ENCODE data around the gene RYR2.

RYR2 gene

GRCh38 chr1:237440346-237440745 is 398.4 kb downstream of the RYR2 start:
- H3K36me3 ChIP-seq (ENCODE audit: control insufficient read depth, insufficient read depth, low read length) = no peaks in the 10 kb centered on the region
- H3K9me3 ChIP-seq (ENCODE audit: control insufficient read depth, insufficient read depth, low read length) = no peaks in the 10 kb centered on the region
- no peak overlapping the region for H3K9ac ChIP-seq (ENCODE audit: low read depth, low read length)
- no peaks in the 10 kb centered on the region for H3K4me1 ChIP-seq (ENCODE audit: control insufficient read depth, insufficient read depth, low read length)
- no peak overlapping the region for H3K4me3 ChIP-seq (ENCODE audit: low read depth, low read length)
- H3K27me3 ChIP-seq (ENCODE audit: control insufficient read depth, insufficient read depth, low read length) = no peaks in the 10 kb centered on the region

GRCh38 chr1:237444120-237444790 is 402.3 kb downstream of the RYR2 start:
- Histone ChIP-seq H3K9ac (ENCODE audit: low read depth, low read length) (no peak overlapping the region), H3K36me3 (ENCODE audit: control insufficient read depth, insufficient read depth, low read length) (no peaks in the 10 kb centered on the region), H3K9me3 (ENCODE audit: control insufficient read depth, insufficient read depth, low read length) (no peaks in the 10 kb centered on the region), H3K4me3 (ENCODE audit: low read depth, low read length) (no peak overlapping the region), H3K4me1 (ENCODE audit: control insufficient read depth, insufficient read depth, low read length) (no peaks in the 10 kb centered on the region), H3K27me3 (ENCODE audit: control insufficient read depth, insufficient read depth, low read length) (no peaks in the 10 kb centered on the region)

GRCh38 chr1:237448042-237448441 is 406.1 kb downstream of the RYR2 start:
- no peaks in the 10 kb centered on the region for H3K36me3 ChIP-seq (ENCODE audit: control insufficient read depth, insufficient read depth, low read length)
- no peaks in the 10 kb centered on the region for H3K27me3 ChIP-seq (ENCODE audit: control insufficient read depth, insufficient read depth, low read length)
- H3K9me3 ChIP-seq (ENCODE audit: control insufficient read depth, insufficient read depth, low read length) = no peaks in the 10 kb centered on the region
- H3K4me1 ChIP-seq (ENCODE audit: control insufficient read depth, insufficient read depth, low read length) = no peaks in the 10 kb centered on the region
- H3K9ac ChIP-seq (ENCODE audit: low read depth, low read length) = no peak overlapping the region
- H3K4me3 ChIP-seq (ENCODE audit: low read depth, low read length) = no peak overlapping the region

DNA sequence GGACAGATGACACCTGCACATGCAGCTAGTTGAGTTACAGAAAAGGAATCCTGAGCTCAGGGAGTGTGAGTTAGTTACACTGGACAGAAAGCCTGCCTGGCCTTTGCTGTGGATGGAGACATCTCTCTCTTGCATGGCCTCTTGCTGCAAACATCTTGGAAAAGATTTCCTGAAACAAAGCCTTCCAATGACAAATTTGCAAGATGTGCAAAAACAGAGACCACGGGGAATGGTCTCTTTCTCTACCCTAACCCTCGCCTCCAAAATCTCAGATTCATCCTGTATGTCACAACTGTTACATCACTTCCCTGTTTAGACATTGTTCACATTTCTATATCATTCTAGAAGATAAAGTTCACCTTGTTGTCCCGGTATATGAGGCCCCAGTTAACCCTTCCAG is 415.6 kb downstream of the RYR2 start:
- no peak overlapping the region for H3K9ac ChIP-seq (ENCODE audit: low read depth, low read length)
- no peaks in the 10 kb centered on the region for H3K9me3 ChIP-seq (ENCODE audit: control insufficient read depth, insufficient read depth, low read length)
- H3K4me1 ChIP-seq (ENCODE audit: control insufficient read depth, insufficient read depth, low read length) = no peaks in the 10 kb centered on the region
- no peaks in the 10 kb centered on the region for H3K36me3 ChIP-seq (ENCODE audit: control insufficient read depth, insufficient read depth, low read length)
- H3K27me3 ChIP-seq (ENCODE audit: control insufficient read depth, insufficient read depth, low read length) = no peaks in the 10 kb centered on the region
- H3K4me3 ChIP-seq (ENCODE audit: low read depth, low read length) = no peak overlapping the region

DNA sequence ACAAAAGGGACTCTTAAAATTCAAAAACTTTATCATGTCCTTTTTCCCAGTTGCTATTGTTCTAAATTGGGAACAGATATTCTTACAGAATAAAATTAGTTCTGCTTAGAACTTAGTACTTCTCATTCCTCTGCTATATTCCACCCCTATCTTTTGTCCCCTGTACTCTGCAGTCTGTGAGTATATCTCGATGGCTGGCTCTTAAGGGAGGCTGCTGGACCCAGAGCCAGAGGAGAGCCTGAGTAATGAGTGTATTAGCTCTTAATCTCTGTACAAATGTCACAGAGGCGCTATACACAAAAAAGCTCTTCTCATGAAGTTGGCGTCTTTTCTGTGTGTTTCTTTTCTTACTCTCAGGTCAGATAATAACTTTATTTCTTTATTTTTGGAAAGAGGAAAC is 425.3 kb downstream of the RYR2 start:
- H3K9me3 ChIP-seq (ENCODE audit: control insufficient read depth, insufficient read depth, low read length) = no peaks in the 10 kb centered on the region
- no peaks in the 10 kb centered on the region for H3K27me3 ChIP-seq (ENCODE audit: control insufficient read depth, insufficient read depth, low read length)
- no peaks in the 10 kb centered on the region for H3K36me3 ChIP-seq (ENCODE audit: control insufficient read depth, insufficient read depth, low read length)
- H3K4me3 ChIP-seq (ENCODE audit: low read depth, low read length) = no peak overlapping the region
- H3K9ac ChIP-seq (ENCODE audit: low read depth, low read length) = no peak overlapping the region
- no peaks in the 10 kb centered on the region for H3K4me1 ChIP-seq (ENCODE audit: control insufficient read depth, insufficient read depth, low read length)

GRCh38 chr1:237470712-237471338 is 428.8 kb downstream of the RYR2 start:
- Histone ChIP-seq H3K4me3 (ENCODE audit: low read depth, low read length) (no peak overlapping the region), H3K9me3 (ENCODE audit: control insufficient read depth, insufficient read depth, low read length) (no peaks in the 10 kb centered on the region), H3K9ac (ENCODE audit: low read depth, low read length) (no peak overlapping the region)

DNA sequence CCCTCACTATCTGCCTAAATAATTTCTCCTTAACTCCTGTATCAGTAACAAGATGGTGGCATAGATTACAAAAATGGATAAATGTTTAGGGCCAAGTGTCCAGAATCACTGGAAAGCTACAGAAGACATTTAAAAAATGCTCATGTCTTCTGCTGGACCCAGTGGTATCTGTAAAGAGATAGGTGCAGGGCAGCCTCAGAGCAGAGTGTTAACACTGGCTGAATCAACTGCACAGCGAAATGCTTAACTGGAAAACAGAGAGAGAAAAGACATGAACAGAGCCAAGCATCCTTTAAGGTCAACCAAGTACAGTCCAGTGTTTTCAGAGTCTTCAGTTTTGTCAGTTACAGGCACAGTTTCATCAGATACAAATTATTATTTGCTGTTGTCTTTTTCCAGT is 429.4 kb downstream of the RYR2 start:
- H3K9ac ChIP-seq (ENCODE audit: low read depth, low read length) = no peak overlapping the region
- no peaks in the 10 kb centered on the region for H3K9me3 ChIP-seq (ENCODE audit: control insufficient read depth, insufficient read depth, low read length)
- no peaks in the 10 kb centered on the region for H3K4me1 ChIP-seq (ENCODE audit: control insufficient read depth, insufficient read depth, low read length)
- H3K27me3 ChIP-seq (ENCODE audit: control insufficient read depth, insufficient read depth, low read length) = no peaks in the 10 kb centered on the region
- H3K36me3 ChIP-seq (ENCODE audit: control insufficient read depth, insufficient read depth, low read length) = no peaks in the 10 kb centered on the region
- no peak overlapping the region for H3K4me3 ChIP-seq (ENCODE audit: low read depth, low read length)

More at GRCh38 chr1:237470712-237471338, 428.8 kb downstream of the RYR2 start:
- no peaks in the 10 kb centered on the region for H3K36me3 ChIP-seq (ENCODE audit: control insufficient read depth, insufficient read depth, low read length)
- no peaks in the 10 kb centered on the region for H3K4me1 ChIP-seq (ENCODE audit: control insufficient read depth, insufficient read depth, low read length)
- no peaks in the 10 kb centered on the region for H3K27me3 ChIP-seq (ENCODE audit: control insufficient read depth, insufficient read depth, low read length)

- Histone ChIP-seq H3K4me3 (ENCODE audit: low read depth, low read length) (no peak overlapping the region), H3K27me3 (ENCODE audit: control insufficient read depth, insufficient read depth, low read length) (no peaks in the 10 kb centered on the region), H3K36me3 (ENCODE audit: control insufficient read depth, insufficient read depth, low read length) (no peaks in the 10 kb centered on the region), H3K4me1 (ENCODE audit: control insufficient read depth, insufficient read depth, low read length) (no peaks in the 10 kb centered on the region), H3K9me3 (ENCODE audit: control insufficient read depth, insufficient read depth, low read length) (no peaks in the 10 kb centered on the region), H3K9ac (ENCODE audit: low read depth, low read length) (no peak overlapping the region)
These were observed 430.0 kb downstream of the RYR2 start for GRCh38 chr1:237471956-237472355.

GRCh38 chr1:237473854-237474253 is 431.9 kb downstream of the RYR2 start:
- Histone ChIP-seq H3K9ac (ENCODE audit: low read depth, low read length) (no peak overlapping the region), H3K36me3 (ENCODE audit: control insufficient read depth, insufficient read depth, low read length) (no peaks in the 10 kb centered on the region), H3K4me3 (ENCODE audit: low read depth, low read length) (no peak overlapping the region), H3K9me3 (ENCODE audit: control insufficient read depth, insufficient read depth, low read length) (no peaks in the 10 kb centered on the region), H3K27me3 (ENCODE audit: control insufficient read depth, insufficient read depth, low read length) (no peaks in the 10 kb centered on the region), H3K4me1 (ENCODE audit: control insufficient read depth, insufficient read depth, low read length) (no peaks in the 10 kb centered on the region)

GRCh38 chr1:237478082-237478481 is 436.1 kb downstream of the RYR2 start:
- Histone ChIP-seq H3K4me3 (ENCODE audit: low read depth, low read length) (no peak overlapping the region), H3K9ac (ENCODE audit: low read depth, low read length) (no peak overlapping the region), H3K9me3 (ENCODE audit: control insufficient read depth, insufficient read depth, low read length) (no peaks in the 10 kb centered on the region), H3K4me1 (ENCODE audit: control insufficient read depth, insufficient read depth, low read length) (no peaks in the 10 kb centered on the region), H3K27me3 (ENCODE audit: control insufficient read depth, insufficient read depth, low read length) (no peaks in the 10 kb centered on the region), H3K36me3 (ENCODE audit: control insufficient read depth, insufficient read depth, low read length) (no peaks in the 10 kb centered on the region)

DNA sequence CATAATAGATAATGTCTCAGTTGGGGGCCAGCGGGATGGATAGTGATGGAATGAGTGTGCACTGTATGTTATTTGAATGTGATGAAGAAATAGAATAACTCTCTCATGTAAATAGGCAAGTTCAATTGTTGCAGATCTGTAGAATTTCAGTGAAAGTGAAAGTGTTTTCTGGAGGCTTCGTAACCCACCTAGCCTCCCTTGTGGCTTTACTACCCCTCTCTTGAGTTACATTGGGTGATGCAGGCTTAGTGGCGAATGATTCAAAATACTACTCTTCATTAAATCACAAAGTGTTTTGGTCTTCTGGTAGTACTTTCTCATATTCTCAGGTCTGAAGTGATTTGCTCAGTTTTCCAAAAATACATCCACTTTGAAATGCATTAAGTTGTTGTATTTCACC is 436.9 kb downstream of the RYR2 start:
- Histone ChIP-seq H3K4me3 (ENCODE audit: low read depth, low read length) (no peak overlapping the region), H3K36me3 (ENCODE audit: control insufficient read depth, insufficient read depth, low read length) (no peaks in the 10 kb centered on the region), H3K4me1 (ENCODE audit: control insufficient read depth, insufficient read depth, low read length) (no peaks in the 10 kb centered on the region), H3K9ac (ENCODE audit: low read depth, low read length) (no peak overlapping the region), H3K27me3 (ENCODE audit: control insufficient read depth, insufficient read depth, low read length) (no peaks in the 10 kb centered on the region), H3K9me3 (ENCODE audit: control insufficient read depth, insufficient read depth, low read length) (no peaks in the 10 kb centered on the region)

DNA sequence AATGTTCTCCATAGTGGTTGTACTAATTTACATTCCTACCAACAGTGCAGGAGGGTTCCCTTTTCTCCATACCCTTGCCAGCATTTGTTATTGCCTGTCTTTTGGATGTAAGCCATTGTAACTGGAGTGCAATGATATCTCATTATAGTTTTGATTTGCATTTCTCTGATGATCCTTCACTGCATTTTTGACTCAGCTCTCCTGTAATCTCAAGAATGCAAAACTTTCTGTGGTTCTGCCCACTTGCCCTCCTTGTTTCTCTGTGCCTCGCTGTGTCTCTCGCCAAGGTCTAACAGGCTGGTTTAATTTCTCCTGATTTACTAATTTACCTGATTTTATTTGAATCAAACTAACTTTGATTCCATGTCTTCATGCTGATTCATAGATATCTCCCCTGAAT is 440.8 kb downstream of the RYR2 start:
- Histone ChIP-seq H3K9me3 (ENCODE audit: control insufficient read depth, insufficient read depth, low read length) (no peaks in the 10 kb centered on the region), H3K4me1 (ENCODE audit: control insufficient read depth, insufficient read depth, low read length) (no peaks in the 10 kb centered on the region), H3K9ac (ENCODE audit: low read depth, low read length) (no peak overlapping the region), H3K36me3 (ENCODE audit: control insufficient read depth, insufficient read depth, low read length) (no peaks in the 10 kb centered on the region), H3K27me3 (ENCODE audit: control insufficient read depth, insufficient read depth, low read length) (no peaks in the 10 kb centered on the region), H3K4me3 (ENCODE audit: low read depth, low read length) (no peak overlapping the region)

All from iPS-15b (cell line).